ENCODE measurements around the gene AFF1.

AFF1 gene

DNA sequence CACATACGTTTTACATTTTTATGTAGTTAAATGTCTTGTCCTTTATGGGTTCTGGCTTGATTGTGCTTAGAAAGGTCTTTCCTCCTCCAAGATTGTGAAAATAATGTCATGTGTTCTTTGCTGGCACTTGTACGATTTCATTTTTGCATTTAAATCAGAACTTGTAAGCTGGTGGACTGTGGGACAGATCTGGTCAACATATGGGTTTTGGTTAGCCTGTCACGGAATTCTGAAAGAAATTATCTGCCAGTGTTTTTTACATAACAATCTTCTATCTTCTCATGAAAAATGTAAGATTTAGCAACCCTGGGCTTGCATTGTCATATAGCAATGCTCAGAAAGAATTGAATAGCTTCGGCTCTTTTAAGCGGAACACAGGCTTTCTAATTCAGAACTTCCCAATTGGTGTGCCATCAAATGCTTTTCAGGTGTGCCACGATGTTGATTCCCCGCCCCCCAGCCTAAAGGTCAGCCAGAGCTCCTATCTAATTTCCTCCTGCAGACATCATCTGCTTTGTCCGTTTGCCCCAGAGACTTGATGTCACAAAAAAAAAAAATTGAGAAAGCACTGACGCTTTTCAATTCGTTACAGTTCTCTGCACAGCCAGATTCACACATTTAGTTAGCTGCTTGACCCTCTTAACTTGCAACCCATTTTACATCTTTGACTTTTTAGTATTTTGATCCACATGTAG, 16.2 kb downstream of the AFF1 start:
- DNase-seq = no peak

DNA sequence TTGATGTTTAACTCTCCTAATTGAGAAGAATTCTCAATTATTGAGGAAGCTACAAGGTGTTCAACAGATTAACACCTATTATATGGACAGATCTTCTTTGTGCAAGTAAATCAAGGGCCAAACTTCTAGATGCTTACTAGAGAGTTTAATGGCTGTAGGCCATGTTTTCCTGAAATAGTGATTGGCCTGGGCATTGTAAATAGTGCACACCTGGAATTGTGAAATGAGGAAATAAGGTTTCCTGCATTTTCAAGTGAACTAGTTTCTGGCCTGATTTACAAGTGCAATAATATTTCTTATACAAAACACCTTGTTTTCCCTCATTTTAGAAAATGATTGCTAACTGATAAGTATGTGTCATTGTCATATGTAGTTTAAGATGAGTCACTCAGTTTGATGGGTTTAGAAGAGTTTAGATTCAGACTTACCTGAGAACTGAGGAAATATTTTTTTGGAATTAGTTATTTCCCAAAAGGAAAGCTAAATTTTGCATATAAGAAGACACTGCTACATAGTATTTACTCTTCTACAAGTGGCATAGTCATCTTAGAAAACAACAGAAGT, 21.2 kb downstream of the AFF1 start:
- no peak for DNase-seq

DNA sequence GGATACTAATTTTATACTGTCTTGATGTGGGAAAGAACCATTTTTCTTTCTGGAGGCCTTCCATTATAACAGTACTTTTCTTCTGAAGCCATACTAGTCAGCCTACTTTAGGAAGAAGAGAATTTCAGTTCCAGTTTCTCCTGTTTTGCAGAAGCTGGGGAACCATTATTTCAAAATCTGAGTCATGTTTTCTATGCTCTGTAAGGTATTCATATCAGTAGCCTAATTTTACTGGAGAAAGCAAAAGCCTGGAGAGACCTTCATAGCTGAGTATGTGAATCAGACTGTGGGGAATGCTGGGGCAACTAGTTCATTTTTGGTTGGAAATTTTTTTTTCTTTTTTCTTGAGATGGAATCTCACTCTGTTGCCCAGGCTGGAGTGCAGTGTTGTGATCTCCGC, 22.4 kb downstream of the AFF1 start:
- DNase-seq = no peak

DNA sequence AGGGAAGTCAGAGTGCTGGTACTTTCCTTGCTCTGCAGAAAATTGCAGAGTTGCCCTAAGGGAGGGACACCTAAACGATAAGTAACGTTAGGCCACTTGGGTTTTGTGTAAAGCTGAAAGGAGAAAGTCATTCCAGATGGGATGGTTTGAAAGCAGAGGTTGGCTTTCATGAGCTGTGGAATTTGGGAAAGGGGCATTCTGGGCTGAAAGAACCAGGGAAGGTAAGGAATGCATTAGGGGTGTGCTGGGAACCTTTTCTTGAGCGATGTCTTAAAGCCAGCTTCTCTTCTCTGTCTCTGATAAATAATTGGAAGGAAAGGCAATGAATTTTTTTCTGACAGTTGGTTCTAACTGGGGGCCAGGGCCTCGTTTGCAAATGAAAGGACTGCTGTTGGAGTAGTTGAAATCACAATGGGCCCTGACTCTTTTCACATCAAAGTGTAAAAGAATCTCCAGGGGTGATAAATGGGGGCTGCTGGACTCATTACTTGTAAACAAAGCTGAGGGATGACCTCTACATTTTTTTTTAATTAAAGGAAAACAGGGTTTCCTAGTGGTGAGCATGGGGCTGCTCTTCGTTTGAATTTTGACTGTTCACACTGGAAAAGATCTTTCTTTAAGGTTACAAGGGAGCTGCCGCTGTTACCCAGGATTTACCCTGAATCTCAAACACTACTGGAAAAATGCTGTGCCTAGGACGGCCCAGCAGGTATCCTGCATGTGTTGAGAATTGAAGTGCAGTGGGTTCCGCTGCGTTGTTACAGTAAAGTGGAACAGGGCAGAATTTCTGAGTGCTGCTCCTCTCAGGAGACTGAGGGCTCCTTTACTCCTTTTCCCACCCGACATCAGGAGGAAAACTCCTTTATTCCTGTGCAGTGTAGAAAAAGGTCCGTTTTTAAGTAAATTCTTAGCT, 25.0 kb downstream of the AFF1 start:
- no peak for DNase-seq

DNA sequence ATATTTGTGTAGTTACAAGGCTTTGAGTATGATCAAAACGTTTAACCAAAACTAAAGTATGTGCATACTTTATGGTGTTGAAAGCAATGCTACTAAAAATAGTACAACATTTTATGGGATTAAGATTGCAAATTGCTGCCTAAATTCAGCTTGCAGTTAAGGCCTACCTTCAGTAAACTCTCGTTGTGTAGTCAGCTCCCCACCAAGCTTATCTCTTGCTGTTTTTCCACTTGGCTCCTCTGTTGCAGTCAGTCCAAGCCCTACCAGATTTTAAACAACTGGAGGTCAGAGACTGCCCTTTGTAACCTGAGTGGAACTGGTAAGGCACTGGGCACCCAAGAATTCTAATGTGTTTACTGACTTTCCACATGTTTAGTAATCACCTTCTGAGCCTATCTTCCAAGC, 25.7 kb downstream of the AFF1 start:
- no peak for DNase-seq

DNA sequence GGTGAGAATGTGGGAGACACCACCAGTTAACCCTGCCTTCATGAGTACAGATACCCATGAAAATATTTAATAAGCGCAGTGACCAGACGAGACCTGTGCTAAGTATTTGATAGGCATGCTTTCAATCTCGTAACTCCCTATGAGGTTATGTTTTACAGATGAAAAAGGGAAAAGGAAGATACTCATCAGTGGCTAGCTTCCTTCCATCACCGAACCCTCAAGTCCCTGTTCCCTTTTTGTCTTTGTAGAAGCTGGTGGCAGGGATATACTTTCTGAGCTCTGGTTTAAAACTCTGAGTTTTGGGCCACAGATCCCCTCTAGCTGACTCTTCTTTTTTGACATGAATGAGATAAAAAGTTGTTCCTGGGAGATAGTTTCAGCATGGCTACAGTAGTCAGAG, 26.3 kb downstream of the AFF1 start:
- DNase-seq = no peak

DNA sequence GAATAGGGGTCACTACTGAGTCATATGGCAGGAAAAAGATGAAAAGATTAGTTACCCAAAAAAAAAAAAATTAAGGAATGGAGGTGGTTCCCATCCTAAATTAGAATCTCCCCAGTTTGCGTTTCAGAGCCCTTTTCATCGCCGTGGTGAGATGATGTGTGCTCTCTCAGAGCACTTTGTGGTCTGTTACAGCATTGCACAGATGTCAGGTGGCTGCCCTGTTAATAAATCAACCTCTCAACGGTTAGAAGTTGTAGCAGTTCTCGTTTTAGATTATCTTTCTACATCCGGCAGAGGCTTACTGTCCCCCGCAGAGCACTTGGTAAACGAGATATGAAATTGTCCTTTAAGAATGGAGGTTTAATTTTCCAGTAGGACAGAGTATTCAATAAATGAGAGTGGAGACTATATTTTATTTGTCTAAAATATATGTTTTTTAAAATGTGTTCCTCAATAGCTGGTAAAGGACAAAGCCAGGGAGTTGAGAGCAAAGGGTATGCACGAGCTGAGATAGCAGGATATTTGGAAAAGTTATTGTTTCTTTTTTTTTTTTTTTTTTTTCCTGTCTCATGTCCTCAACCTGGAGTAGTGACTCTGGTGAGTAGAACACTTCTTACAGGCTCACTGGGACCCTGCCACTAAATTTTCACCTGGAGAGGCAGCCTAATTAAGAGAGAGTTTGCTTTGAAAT, 26.9 kb downstream of the AFF1 start:
- no peak for DNase-seq

DNA sequence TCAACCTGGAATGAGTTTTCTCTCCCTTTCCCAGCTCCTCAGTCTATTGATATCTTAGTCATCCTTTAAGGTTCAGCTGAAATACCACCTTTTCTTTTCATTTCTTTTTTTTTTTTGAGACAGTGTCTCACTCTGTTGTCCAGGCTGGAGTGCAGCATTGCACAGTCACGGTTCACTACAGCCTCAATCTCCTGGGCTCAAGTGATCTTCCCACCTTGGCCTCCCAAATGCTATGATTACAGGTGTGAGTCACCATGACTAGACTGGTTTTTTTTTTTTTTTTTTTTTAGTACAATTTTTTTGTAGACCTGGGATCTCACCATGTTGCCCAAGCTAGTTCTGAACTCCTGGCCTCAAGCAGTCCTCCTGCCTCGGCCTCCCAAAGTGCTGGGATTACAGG, 28.9 kb downstream of the AFF1 start:
- DNase-seq = no peak

DNA sequence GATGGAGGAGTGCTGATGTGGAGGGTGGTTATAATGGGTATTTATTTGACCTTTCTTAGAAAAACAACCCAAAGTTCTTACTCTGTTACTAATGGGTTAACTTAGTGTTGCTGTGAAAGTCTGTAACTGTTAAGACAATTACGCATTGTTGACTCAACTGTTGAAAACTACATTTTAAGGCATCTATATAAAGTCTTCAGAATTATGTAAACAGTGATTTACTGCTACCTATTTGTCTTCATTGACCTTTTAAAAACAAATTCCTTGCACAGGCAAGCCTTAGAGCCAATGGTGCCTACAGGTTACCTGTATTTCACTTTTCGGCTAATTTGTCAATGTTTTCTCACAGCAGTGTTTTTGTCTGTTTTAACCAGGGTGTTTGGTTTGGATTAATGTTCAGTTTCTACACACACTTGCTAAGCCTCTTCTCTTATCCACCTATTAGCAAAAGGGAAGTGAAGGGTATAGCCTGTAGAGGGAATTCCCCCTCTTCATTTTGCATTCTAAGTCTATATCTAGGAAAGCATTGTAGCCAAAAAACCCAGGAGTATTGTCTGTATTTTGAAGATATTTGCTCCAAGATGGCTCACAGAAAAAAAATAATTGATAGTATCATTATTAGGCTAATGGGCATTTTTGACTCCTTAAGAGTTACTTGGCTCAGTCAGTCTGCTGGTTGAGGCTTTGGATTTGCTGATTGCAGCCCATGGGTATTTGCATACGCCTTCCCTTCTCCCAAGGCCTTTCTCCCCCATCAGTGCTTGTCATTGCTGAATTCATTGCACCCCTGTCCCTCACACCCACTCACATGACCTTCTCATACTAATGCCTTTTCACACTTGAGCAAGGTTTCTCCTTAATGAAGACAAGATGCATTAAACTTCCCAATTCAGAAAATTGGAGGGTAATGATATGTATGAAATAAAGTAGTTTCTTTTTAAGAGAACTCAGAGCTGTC, 30.5 kb downstream of the AFF1 start:
- no peak for DNase-seq

DNA sequence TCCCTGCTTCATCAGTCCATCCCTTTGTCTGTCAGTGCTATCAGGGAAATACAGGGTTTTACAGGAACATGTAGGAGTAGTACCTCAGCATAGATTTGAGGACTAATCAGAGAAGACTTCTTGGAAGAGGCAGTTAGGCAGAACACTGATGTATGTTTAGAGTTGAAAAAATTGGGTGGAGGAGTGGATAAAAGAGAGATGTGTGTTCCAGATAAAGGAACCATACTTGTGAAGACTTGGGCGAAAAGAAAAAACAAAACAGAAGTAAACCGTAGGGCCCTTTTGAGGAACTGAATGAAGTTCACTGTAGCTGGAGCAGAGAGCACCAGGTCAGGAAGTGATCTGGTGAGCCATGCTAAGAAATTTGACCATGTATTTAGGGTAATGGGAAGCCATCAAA, 32.3 kb downstream of the AFF1 start:
- DNase-seq = no peak

DNA sequence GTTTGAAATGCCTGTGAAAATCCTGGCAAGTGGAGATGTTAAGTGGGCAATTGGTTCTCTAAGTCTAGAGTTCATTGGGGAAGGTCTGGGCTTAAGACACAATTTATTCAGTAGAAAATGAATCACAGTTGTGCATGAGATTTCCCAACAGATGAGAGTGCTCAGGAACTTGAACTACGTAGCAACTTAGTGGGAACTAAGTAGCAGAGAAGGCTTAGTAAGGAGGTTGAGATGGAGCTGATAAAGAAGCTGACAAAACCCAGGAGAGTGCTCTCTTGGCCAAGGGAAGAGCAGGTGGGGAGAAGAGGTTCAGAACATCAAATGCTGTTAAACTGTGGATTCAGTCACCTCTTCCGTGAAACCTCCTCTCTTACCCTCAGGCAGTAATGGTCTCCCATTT, 33.0 kb downstream of the AFF1 start:
- DNase-seq = no peak

DNA sequence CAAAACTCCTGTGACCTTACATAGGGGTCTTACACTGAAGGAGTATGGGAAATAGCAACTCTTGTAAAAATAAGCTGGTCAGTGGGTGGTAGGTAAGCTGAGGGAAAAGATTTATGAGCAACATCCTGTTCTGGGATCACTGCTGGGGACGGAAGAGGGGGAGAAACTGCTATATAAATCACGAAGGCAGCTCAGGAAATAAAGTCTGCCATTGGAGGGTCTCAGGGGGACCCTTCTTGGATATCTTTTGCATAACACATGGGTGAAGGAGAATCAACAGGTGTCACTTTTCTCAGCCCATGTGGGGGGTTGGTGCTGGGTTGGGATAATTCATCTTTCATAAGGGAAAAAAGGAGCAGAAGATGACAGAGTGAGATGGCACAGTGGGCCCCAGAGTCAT, 33.7 kb downstream of the AFF1 start:
- DNase-seq = no peak

DNA sequence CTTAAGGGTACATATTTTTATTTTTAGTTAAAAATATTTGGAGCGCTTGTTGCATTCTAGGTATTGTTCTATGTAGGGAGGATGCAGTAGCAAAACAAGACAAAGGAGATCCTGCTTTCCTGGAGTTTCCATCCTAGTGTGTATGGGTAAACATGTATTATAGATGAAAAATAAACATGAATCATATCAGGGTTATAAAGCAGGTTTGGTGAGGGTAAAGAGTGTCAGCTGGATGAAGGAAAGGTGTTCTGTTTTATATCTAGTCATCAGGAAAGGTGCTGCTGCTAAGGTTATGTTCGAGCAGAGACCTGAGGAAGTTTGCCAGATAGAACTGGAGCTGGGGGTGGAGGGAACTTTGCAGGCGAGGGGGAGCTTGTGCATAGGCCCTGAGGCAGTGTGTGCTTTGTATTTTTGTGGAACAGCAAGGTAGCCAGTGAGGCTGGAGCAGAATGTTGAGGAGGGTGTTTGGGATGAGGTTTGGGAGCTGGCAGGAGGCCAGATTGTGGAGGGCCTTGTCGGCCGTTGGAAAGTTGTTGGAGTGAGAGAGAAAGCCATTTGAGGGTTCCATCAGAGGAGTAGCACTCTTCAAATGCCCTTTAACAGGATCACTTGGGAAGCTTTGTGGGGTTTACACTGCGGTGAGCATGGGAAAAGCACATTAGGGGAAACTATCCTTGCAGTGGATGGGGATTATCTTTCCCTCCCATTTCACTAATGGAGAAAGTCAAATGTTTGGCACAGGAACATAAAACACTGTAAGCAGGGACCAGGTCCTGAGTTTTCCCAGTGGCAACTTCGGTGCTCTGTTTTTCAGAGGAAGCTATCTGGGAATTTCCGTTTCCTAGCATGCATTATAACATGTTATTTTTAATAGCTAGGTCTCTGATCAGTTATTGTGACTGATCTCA, 35.9 kb downstream of the AFF1 start:
- DNase-seq = no peak

DNA sequence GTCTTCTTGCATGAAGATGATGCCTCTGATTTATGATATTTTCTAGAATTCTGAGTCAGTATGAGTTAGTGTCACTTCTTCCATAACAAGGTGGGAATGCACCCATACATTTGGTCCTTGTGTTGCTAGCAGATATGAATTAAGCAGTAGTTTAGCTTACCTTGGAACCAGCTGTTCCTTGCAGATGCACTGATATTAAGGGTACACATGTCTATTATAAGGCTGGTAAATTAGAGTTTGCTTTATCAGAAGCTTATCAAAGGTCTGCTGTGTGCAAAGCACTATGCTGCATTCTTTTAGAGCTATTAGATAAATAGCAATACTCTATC, 36.5 kb downstream of the AFF1 start:
- no peak for DNase-seq

DNA sequence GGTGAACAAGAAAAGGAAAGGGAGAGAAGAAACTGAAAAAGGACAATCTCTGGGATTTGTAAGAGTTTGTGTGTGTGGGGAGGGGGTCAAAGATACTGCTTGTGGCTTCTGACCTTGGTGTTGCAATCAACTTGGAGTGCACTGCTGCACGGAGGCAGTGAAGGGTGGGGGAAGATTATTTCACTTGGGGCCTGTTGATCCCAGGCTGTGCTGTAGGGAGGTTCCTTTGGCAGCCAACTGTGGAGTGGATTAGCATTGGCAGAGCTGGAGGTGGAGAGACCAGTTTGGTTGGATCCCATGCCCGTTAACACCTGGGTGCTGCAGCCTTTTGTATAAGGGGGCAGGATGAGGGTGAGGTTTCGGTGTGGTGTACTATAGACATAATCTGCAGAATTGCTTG, 38.2 kb downstream of the AFF1 start:
- no peak for DNase-seq

DNA sequence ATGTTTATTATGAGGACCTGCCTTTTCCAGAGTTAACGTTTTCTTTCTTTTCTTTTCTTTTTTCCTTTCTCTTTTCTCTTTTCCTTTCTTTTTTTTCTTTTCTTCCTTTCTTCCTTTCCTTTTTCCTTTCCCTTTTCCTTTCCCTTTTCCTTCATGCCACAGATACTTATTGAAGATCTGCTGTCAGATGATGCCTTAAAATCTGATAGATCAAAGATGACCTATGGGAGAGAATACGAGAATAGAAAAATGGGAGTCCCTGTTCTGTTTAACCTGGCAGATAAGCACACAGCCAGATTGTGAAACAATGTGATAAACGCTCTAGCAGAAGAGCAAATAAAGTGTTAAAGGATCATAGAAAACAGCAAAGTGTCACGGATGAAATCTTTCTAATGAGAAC, 38.9 kb downstream of the AFF1 start:
- DNase-seq = no peak

DNA sequence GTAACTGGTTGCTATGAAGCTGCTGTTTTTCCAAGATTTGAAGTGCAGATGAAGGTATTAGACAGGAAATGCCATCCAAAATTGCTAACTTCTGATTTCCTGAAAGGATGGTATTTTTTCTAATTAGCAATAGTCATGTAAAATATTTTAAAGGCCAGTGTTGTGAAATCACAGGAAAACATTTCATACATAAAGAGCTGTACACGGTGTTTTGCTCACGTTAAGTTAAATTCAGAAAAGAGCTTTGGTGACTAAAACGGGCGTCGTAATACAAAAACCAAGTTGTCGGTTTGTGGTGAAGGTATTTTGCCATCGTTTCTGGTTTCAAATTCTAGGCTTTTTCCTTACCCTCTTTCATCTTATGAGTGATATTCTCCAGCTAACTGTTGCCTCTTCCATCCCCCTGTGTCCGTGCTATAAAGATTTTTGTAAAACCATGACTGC, 39.8 kb downstream of the AFF1 start:
- peak; percentile 61 for DNase-seq

DNA sequence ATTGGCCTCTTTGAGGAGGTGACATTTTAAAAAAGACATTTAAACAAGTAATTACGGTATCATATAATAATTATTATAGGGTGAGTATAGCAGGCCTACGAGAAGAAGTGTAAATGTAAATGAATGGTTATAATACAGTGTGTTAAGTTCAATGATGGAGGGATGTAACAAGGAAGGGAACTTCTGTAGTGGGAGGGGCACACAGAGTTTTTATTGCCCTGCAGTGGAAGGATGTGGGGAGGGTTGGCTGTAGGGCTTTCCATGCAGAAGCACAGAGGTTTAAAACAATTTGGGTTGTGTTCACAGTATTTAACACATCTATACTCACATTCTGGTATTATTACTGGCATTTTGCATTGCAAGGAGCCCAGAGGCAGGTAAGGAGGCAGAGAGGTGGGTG, 41.1 kb downstream of the AFF1 start:
- DNase-seq = no peak

DNA sequence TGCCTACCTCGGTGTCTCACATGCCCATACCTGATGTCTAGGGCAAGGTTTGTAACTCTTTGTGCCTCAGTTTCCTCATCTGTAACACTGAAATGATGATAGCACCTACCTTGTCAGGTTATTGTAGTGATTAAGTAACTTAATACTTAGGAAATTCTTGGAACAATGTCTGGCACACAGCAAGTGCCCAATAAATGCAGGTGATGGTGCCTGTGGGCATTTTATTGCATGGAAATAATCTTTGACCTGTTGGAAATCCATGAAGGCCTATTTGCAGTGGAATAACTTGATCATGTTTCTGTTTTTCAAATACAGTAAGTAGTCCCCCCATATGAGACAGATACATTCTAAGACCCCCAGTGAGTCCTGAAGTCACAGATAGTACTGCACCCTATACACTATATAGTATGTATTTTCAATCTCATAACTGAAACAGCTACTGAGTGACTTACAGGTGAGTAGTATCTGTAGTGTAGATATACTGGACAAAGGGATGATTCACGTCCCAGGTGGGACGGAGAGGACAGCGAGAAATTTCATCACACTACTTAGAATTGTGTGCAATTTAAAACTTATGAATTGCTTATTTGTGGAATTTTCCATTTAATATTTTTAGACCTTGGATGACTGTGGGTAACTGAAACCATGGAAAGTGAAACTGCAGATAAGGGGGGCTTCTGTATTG, 42.1 kb downstream of the AFF1 start:
- no peak for DNase-seq

DNA sequence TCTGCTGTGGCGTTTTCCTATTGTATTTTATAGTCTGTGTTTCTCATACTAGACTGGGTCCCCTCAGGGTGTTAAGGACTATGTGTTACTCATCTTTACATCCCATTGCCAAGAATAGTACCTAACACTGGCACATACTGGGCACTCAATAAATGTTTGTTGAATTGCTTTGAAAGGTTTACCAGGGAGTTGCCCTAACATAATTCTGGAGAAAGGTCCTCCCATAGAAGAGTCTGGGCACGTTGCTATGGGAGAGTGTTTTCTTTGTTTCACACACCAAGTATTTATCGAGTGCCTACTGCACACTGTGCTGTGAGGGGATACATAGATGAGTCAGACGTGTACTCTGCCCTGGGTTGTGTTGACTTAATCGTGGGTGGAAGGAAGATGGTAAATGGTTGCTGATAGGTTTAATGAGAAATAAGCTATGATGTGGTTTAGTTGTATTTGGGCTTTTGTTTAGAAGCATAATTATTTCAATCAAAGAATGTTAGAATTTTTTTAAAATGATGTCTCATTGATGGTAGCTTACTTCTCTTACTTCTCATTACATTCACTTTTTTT, 42.9 kb downstream of the AFF1 start:
- DNase-seq = peak; percentile 76
